WTC11 (cell line): Measurements from ENCODE around the gene TMEM179B. TPM values are rescaled to one million over a fixed set of nuclear protein-coding genes. Genes with fewer than 3 reads are reported as not detected.

ENCODE experiments used
- ATAC-seq: fragments of 200-7000 bp; cut with Tn5 transposase; 2 replicates; pipeline ENCODE4 v1.10.0; 2021; ENCODE audit warnings: mild to moderate bottlenecking, moderate library complexity
- CTCF ChIA-PET: fragments of 300-600 bp; sonication (Branson Sonifier 250); formaldehyde crosslinking; loops from one replicate; lab custom pipeline; 2021; ENCODE audit warnings: antibody characterized with exemption; lab: Charles Lee
- POLR2A ChIA-PET: fragments of 350-600 bp; sonication (Branson Sonifier 250); formaldehyde crosslinking; loops from one replicate; lab custom pipeline; 2021; ENCODE audit warnings: antibody characterized with exemption; lab: Charles Lee
- DNase-seq: peaks from one replicate; pipeline ENCODE4 v3.0.0; 2021; ENCODE audit warnings: low spot score
- H3K27ac Mint-ChIP-seq: 2 replicates; pipeline ENCODE4 v1.8.0; 2021; ENCODE audit warnings: mixed read lengths
- H3K27me3 Mint-ChIP-seq: 2 replicates; pipeline ENCODE4 v1.8.0; 2021; ENCODE audit warnings: low read depth, mild to moderate bottlenecking, moderate library complexity, mixed read lengths
- H3K36me3 Mint-ChIP-seq: 2 replicates; pipeline ENCODE4 v1.8.0; 2021; ENCODE audit warnings: mixed read lengths
- H3K4me1 Mint-ChIP-seq: 2 replicates; pipeline ENCODE4 v1.8.0; 2022; ENCODE audit warnings: mixed read lengths
- H3K4me3 Mint-ChIP-seq: 2 replicates; pipeline ENCODE4 v1.8.0; 2021; ENCODE audit warnings: mild to moderate bottlenecking, moderate library complexity, mixed read lengths
- H3K9me3 Mint-ChIP-seq: 2 replicates; pipeline ENCODE4 v1.8.0; 2021; ENCODE audit warnings: mixed read lengths
- CREB1 ChIP-seq: sonication (generic); formaldehyde crosslinking; IDR thresholded peaks from 2 replicates; pipeline ENCODE4 v1.8.0; 2023; ENCODE audit warnings: mild to moderate bottlenecking, missing genetic modification reagents
- CTCF ChIP-seq: fragments of 200-600 bp; IDR thresholded peaks from 2 replicates; pipeline ENCODE4 v1.8.0; 2022; ENCODE audit warnings: antibody characterized with exemption
- ESRRA ChIP-seq: sonication (generic); formaldehyde crosslinking; IDR thresholded peaks from 2 replicates; pipeline ENCODE4 v1.8.1; 2022; ENCODE audit warnings: mild to moderate bottlenecking, missing genetic modification reagents, borderline replicate concordance
- FOXJ3 ChIP-seq: sonication (generic); formaldehyde crosslinking; IDR thresholded peaks from 2 replicates; pipeline ENCODE4 v1.9.0; 2021; ENCODE audit warnings: missing genetic modification reagents, mild to moderate bottlenecking, borderline replicate concordance
- FOXP1 ChIP-seq: sonication (generic); formaldehyde crosslinking; IDR thresholded peaks from 2 replicates; pipeline ENCODE4 v1.8.0; 2022; ENCODE audit warnings: missing genetic modification reagents, mild to moderate bottlenecking, moderate library complexity, borderline replicate concordance
- FOXP4 ChIP-seq: sonication (generic); formaldehyde crosslinking; IDR thresholded peaks from 2 replicates; pipeline ENCODE4 v1.8.0; 2022; ENCODE audit warnings: mild to moderate bottlenecking, missing genetic modification reagents
- GTF2I ChIP-seq: fragments of 250-450 bp; sonication (Bioruptor Pico); conservative IDR thresholded peaks from 2 replicates; pipeline ENCODE4 v1.4.0; 2021; ENCODE audit warnings: mild to moderate bottlenecking
- NFATC4 ChIP-seq: fragments of 250-450 bp; sonication (Bioruptor Pico); IDR thresholded peaks from 2 replicates; pipeline ENCODE4 v1.9.0; 2021; ENCODE audit warnings: mild to moderate bottlenecking
- NR1H2 ChIP-seq: sonication (generic); formaldehyde crosslinking; IDR thresholded peaks from 2 replicates; pipeline ENCODE4 v1.9.0; 2021; ENCODE audit warnings: mild to moderate bottlenecking, moderate library complexity, missing genetic modification reagents
- SMAD3 ChIP-seq: sonication (generic); formaldehyde crosslinking; IDR thresholded peaks from 2 replicates; pipeline ENCODE4 v1.8.0; 2022; ENCODE audit warnings: missing genetic modification reagents, mild to moderate bottlenecking, borderline replicate concordance
- SP1 ChIP-seq: sonication (generic); formaldehyde crosslinking; conservative IDR thresholded peaks from 2 replicates; pipeline ENCODE4 v1.8.1; 2022; ENCODE audit warnings: missing genetic modification reagents
- TCF7 ChIP-seq: sonication (generic); formaldehyde crosslinking; IDR thresholded peaks from 2 replicates; pipeline ENCODE4 v1.8.0; 2022; ENCODE audit warnings: mild to moderate bottlenecking, low read depth, missing genetic modification reagents, moderate library complexity
- USF1 ChIP-seq: sonication (generic); formaldehyde crosslinking; IDR thresholded peaks from 2 replicates; pipeline ENCODE4 v1.8.0; 2022; ENCODE audit warnings: mild to moderate bottlenecking, missing genetic modification reagents
- USF2 ChIP-seq: sonication (generic); formaldehyde crosslinking; IDR thresholded peaks from 2 replicates; pipeline ENCODE4 v1.8.1; 2023; ENCODE audit warnings: mild to moderate bottlenecking, missing genetic modification reagents, moderate library complexity
- ZMAT4 ChIP-seq: fragments of 250-450 bp; sonication (Bioruptor Pico); IDR thresholded peaks from 2 replicates; pipeline ENCODE4 v1.9.0; 2021; ENCODE audit warnings: mild to moderate bottlenecking
- ZNF532 ChIP-seq: fragments of 250-450 bp; sonication (Bioruptor Pico); IDR thresholded peaks from 2 replicates; pipeline ENCODE4 v1.9.0; 2021; ENCODE audit warnings: mild to moderate bottlenecking, borderline replicate concordance
- ZSCAN18 ChIP-seq: fragments of 250-450 bp; sonication (Bioruptor Pico); IDR thresholded peaks from 2 replicates; pipeline ENCODE4 v2.1.2; 2022; ENCODE audit warnings: mild to moderate bottlenecking, moderate library complexity
- total RNA-seq: library from RNA; stranded (reverse); gene quantifications from 3 replicates; pipeline ENCODE4 v1.2.3, GENCODE V29; 2021

Gene TMEM179B
- total RNA-seq, 1 experiment from 2014 or later: 21.4 TPM

- TF ChIP-seq ZNF532 (CRISPR knock-in tag) (no peak), ZMAT4 (CRISPR knock-in tag) (peak; percentile 92), USF1 (CRISPR knock-in tag) (0 out of 2 replicates have a peak, but pooled peaks have one; percentile 26), CTCF (no peak), FOXJ3 (CRISPR knock-in tag) (no peak)
Observed at GRCh38 chr11:62753736-62754603, 33.2 kb upstream of the TMEM179B start, which contains the start of gene ZBTB3 (continued).

GRCh38 chr11:62755086-62755615 lies 32.1 kb upstream of the TMEM179B start:
- H3K4me1 Mint-ChIP-seq: peaks cover 31% of the 10 kb centered on the region
- ChIA-PET POLR2A (interaction anchor here (1.9 to 2.5 kb wide), 4 partner anchors 28 to 90 kb away, joined by 8 to 30 read pairs (median 16); partner anchors contain the start of genes C11orf98, CSKMT, HNRNPUL2 and TMEM179B), CTCF (interaction anchor here (1.0 to 2.7 kb wide), 4 partner anchors 15 to 32 kb away, joined by 3 to 67 read pairs (median 28); partner anchors contain the start of genes TAF6L and TMEM179B)
- H3K27ac Mint-ChIP-seq: peak overlapping the region; percentile 87
- H3K36me3 Mint-ChIP-seq: peaks cover 30% of the 10 kb centered on the region
- no peak for ATAC-seq
- no peaks in the 10 kb centered on the region; the same call in 1 of the 2 replicates for H3K27me3 Mint-ChIP-seq
- H3K9me3 Mint-ChIP-seq: no peaks in the 10 kb centered on the region
- H3K4me3 Mint-ChIP-seq: peak overlapping the region; percentile 95
- no peak for DNase-seq
- TF ChIP-seq USF2 (CRISPR knock-in tag): no peak
- no peak for TF ChIP-seq SMAD3 (CRISPR knock-in tag)
- TF ChIP-seq FOXP4 (CRISPR knock-in tag): no peak
- TF ChIP-seq SP1 (CRISPR knock-in tag): no peak
- TF ChIP-seq ZNF532 (CRISPR knock-in tag): no peak
- no peak for TF ChIP-seq NR1H2 (CRISPR knock-in tag)
- TF ChIP-seq FOXP1 (CRISPR knock-in tag): no peak
- no peak for TF ChIP-seq NFATC4 (CRISPR knock-in tag)
- no peak for TF ChIP-seq TCF7 (CRISPR knock-in tag)
- no peak for TF ChIP-seq CREB1 (CRISPR knock-in tag)
- TF ChIP-seq ZSCAN18 (CRISPR knock-in tag): no peak
- no peak for TF ChIP-seq ESRRA (CRISPR knock-in tag)
- no peak for TF ChIP-seq GTF2I (CRISPR knock-in tag)
